ENCODE results near the gene TMEM253.
A peak's percentile ranks its signal among the peaks of the same experiment; 100 is the strongest.

TMEM253 gene

GRCh38 chr14:21059842-21060613 lies 40.8 kb upstream of the TMEM253 start:
- Histone ChIP-seq H3K9ac (no peak overlapping the region), H4K20me1 (no peaks in the 10 kb centered on the region), H3K27me3 (no peaks in the 10 kb centered on the region), H3K36me3 (no peaks in the 10 kb centered on the region), H3K4me3 (no peak overlapping the region), H3K9me3 (no peaks in the 10 kb centered on the region), H3K4me2 (no peak overlapping the region), H3K4me1 (peaks cover 17% of the 10 kb centered on the region), H3K27ac (no peak overlapping the region)
- no peak for TF ChIP-seq Cebpa-rat (IDR thresholded peaks at IDR 0.05)

- Histone ChIP-seq H4K20me1 (no peaks in the 10 kb centered on the region), H3K9ac (no peak overlapping the region), H3K4me3 (no peak overlapping the region), H3K27me3 (no peaks in the 10 kb centered on the region), H3K4me1 (peaks cover 17% of the 10 kb centered on the region), H3K36me3 (no peaks in the 10 kb centered on the region), H3K9me3 (no peaks in the 10 kb centered on the region), H3K27ac (no peak overlapping the region), H3K4me2 (no peak overlapping the region)
- TF ChIP-seq Cebpa-rat (IDR thresholded peaks at IDR 0.05) = no peak
Observed at GRCh38 chr14:21060614-21061346, 40.1 kb upstream of the TMEM253 start.

- Histone ChIP-seq H3K4me3 (no peak overlapping the region), H3K9me3 (no peaks in the 10 kb centered on the region), H3K9ac (no peak overlapping the region), H3K27ac (no peak overlapping the region), H3K4me1 (peaks cover 17% of the 10 kb centered on the region), H3K36me3 (no peaks in the 10 kb centered on the region), H4K20me1 (no peaks in the 10 kb centered on the region), H3K4me2 (no peak overlapping the region), H3K27me3 (no peaks in the 10 kb centered on the region)
- no peak for TF ChIP-seq Cebpa-rat (IDR thresholded peaks at IDR 0.05)
Observed at GRCh38 chr14:21061347-21061668, 39.6 kb upstream of the TMEM253 start.

GRCh38 chr14:21063479-21063878 lies 37.4 kb upstream of the TMEM253 start:
- peaks cover 20% of the 10 kb centered on the region for H3K4me1 ChIP-seq
- TF ChIP-seq Cebpa-rat (IDR thresholded peaks at IDR 0.05) = no peak
- no peak overlapping the region for H3K27ac ChIP-seq
- H3K9ac ChIP-seq = no peak overlapping the region
- H4K20me1 ChIP-seq = no peaks in the 10 kb centered on the region
- no peak overlapping the region for H3K4me3 ChIP-seq
- H3K9me3 ChIP-seq = no peaks in the 10 kb centered on the region
- H3K36me3 ChIP-seq = no peaks in the 10 kb centered on the region
- H3K27me3 ChIP-seq = peaks cover under 1% of the 10 kb centered on the region; the same call in 1 of the 2 replicates
- H3K4me2 ChIP-seq = peak overlapping the region; percentile 63

- TF ChIP-seq Cebpa-rat (IDR thresholded peaks at IDR 0.05) = no peak
- Histone ChIP-seq H3K36me3 (no peaks in the 10 kb centered on the region), H3K4me2 (no peak overlapping the region), H4K20me1 (no peaks in the 10 kb centered on the region), H3K9ac (no peak overlapping the region), H3K4me3 (no peak overlapping the region), H3K9me3 (no peaks in the 10 kb centered on the region), H3K27me3 (peaks cover 16% of the 10 kb centered on the region), H3K4me1 (peaks cover 38% of the 10 kb centered on the region), H3K27ac (no peak overlapping the region)
Observed at GRCh38 chr14:21066882-21067502, 33.9 kb upstream of the TMEM253 start.

- H3K9me3 ChIP-seq = no peaks in the 10 kb centered on the region
- TF ChIP-seq Cebpa-rat (IDR thresholded peaks at IDR 0.05) = no peak
- H3K4me1 ChIP-seq = peaks cover 39% of the 10 kb centered on the region
- peak overlapping the region; percentile 80 for H3K4me3 ChIP-seq
- H3K27ac ChIP-seq = no peak overlapping the region
- no peaks in the 10 kb centered on the region for H3K36me3 ChIP-seq
- peak overlapping the region; percentile 88 for H3K4me2 ChIP-seq
- H4K20me1 ChIP-seq = no peaks in the 10 kb centered on the region
- peak overlapping the region; percentile 80 for H3K9ac ChIP-seq
- peaks cover 16% of the 10 kb centered on the region for H3K27me3 ChIP-seq
Observed at GRCh38 chr14:21068521-21069387, 32.1 kb upstream of the TMEM253 start.

- Histone ChIP-seq H3K27me3 (peaks cover 16% of the 10 kb centered on the region), H3K27ac (peak overlapping the region; percentile 46; the same call in 1 of the 2 replicates), H3K36me3 (peaks cover 6% of the 10 kb centered on the region), H4K20me1 (no peaks in the 10 kb centered on the region), H3K4me2 (peak overlapping the region; percentile 88), H3K4me3 (peak overlapping the region; percentile 80), H3K9ac (peak overlapping the region; percentile 80), H3K9me3 (no peaks in the 10 kb centered on the region), H3K4me1 (peaks cover 47% of the 10 kb centered on the region)
- TF ChIP-seq Cebpa-rat (IDR thresholded peaks at IDR 0.05) = no peak
Observed at GRCh38 chr14:21069388-21070082, 31.3 kb upstream of the TMEM253 start.

- Histone ChIP-seq H3K27me3 (peaks cover 16% of the 10 kb centered on the region), H3K9ac (peak within 1 kb of the TSS; percentile 80), H3K27ac (peak within 1 kb of the TSS; percentile 87), H3K36me3 (peaks cover 10% of the 10 kb centered on the region), H3K4me1 (peaks cover 51% of the 10 kb centered on the region), H3K4me2 (peak within 1 kb of the TSS; percentile 88), H3K9me3 (no peaks in the 10 kb centered on the region), H3K4me3 (peak within 1 kb of the TSS; percentile 80), H4K20me1 (no peaks in the 10 kb centered on the region)
- TF ChIP-seq Cebpa-rat (IDR thresholded peaks at IDR 0.05) = no peak
Observed at GRCh38 chr14:21070083-21070609, 30.7 kb upstream of the TMEM253 start, which contains the start of gene ARHGEF40. Gene ARHGEF40 (plus strand): TSS chr14:21070304. CDS start chr14:21070397, 93 bp downstream.
